Measurements from ENCODE around the gene NEURL1B.

DNA sequence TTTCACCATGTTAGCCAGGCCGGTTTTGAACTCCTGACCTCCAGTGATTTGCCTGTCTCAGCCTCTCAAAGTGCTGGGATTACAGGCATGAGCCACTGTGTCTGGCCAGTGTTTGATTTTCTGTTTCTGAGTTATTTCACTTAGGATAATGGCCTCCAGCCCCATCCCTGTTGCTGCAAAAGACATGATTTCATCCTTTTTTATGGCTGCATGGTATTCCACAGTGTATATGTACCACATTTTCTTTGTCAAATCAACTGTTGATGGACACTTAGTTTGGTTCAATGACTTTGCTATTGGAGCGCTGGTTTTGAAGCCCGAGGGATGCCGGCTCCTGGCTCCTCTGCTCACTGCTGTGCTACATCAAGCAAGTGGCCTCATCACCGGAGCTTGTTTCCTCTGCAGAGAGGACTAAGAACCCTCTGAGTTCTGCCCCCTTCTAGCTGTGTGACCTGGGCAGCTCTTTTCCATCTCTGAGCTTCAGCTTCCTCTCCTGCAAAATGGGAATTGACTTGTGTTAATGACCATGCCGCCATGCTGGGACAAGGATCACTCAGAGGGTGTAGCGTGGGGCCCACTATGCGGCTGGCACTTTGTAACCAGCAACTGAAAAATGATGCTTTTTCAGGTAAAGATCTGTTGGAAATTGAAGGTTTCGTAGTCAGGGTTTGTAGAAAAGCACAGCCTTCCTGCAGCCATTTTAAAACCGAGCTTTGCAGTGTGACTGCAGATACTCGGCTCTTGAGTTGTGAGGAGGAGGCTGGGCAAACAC lies 4.6 kb upstream of the NEURL1B start:
- TF ChIP-seq POLR2AphosphoS5 (IDR thresholded peaks at IDR 0.05; ENCODE audit: low read depth, low read length) = no peak
- TF ChIP-seq POLR2A (IDR thresholded peaks at IDR 0.05; ENCODE audit: low read depth, low read length) = no peak

All from GM12892 (cell line).